Right forelimb (tissue), 1 donor: ENCODE data around the gene HAND1.
"Not testable (repeated sequence)": the region's sequence is repeated elsewhere in the genome, so short reads cannot be mapped to it uniquely, and the experiment has no call there.

Experiments
- DNase-seq: peaks from one replicate; pipeline ENCODE4 v3.0.0-alpha.2; 2018

HAND1 gene

DNA sequence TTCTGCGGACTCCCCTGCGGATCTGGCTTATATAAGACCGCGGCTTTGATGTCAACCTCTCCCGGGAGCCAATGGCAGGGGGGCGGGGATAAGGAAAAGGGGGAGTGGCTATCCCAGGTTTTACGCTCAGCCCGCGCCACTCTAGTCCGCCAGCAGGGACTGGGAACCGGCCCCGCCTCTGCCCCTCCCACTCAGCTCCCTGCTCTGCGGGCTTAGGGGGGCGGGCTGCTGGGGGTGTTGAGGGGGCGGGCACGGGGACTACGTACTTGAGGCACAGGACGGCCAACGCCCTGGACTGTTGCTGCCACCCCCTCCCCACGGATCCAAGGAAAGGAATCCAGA, at the start of gene HAND1:
TSS of gene HAND1 (minus strand) at position 4 of the 342 bp plus-strand sequence. CDS start 219 bp downstream, outside the sequence.
- no peak for DNase-seq

DNA sequence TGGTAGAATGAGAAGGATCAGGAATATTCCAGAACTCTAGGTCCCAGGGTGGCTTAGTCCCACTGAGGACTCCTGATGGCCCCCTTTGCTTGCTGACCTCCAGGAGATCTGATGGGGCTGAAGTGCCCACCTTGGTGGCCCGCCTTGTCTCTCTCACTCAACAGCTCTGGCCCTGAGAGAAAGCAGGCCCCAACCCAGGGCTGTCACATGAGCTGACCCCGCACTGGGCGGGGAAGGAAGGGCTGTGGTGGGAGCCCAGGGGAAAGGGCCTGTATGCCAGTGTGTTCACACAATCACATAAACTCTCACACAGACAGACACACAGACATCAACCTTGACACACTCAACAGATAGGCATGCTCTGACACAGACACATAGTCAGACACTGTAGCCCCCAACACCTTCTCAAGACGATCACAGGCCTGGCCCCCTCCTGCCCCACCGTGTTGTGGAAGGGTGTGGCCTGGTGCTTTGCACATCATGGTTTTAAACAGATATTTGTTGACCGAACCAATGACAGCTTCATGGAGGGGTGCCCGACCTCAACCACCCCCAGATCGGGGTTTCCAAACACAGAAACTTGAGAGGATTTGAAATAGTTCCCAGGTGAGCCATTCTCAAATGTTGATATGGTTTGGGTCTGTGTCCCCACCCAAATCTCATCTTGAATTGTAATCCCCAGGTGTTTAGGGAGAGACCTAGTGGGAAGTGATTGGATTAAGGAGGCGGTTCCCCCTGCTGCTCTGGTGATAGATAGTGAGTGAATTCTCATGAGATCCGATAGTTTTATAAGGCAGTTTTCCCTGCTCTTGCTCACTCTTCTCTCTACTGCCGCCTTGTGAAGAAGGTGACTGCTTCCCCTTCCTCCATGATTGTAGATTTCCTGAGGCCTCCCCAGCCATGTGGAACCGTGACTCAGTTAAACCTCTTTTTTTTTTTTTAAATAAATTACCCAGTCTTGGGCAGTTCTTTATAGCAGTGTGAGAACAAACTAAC, 48.5 kb upstream of the HAND1 start:
- DNase-seq = no peak

DNA sequence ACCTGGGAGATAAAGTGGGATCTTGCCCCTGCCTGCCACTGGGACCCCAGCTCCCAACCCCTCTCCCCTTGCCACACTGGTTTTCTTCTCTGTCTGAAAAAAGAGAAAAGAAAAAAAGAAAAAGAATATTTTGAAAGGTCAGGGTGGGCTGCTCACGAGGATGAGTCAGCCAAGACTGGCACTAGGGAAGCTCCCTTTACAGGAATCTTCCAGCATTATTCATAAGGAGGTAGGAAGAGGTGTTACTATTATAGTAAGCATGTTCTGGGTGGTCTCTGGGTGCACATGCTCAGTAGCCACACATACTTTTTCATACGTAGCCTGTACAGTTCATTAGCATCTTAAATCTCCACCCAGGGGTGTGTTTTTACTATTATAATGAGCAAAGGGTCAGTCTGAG, 46.8 kb upstream of the HAND1 start:
- no peak for DNase-seq

DNA sequence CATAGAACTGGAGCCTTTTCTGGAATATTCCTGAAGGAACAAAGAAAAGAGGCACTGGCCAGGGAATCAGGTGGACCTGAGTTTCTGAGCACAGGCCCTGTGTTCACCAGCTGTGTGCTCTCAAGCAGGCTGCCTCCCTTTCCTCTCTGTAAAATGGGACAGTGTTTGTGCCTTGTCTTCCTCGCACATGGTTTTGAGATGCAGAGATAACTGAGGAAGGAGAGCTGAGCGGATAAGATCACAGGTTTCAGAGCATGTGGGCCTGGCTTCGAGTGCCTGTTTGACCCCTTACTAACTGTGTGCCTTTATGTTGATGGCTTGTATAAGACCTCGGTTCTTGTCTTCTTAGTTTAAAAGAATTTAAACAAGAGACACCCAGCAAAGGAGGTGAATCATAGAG, 46.2 kb upstream of the HAND1 start:
- no peak for DNase-seq

DNA sequence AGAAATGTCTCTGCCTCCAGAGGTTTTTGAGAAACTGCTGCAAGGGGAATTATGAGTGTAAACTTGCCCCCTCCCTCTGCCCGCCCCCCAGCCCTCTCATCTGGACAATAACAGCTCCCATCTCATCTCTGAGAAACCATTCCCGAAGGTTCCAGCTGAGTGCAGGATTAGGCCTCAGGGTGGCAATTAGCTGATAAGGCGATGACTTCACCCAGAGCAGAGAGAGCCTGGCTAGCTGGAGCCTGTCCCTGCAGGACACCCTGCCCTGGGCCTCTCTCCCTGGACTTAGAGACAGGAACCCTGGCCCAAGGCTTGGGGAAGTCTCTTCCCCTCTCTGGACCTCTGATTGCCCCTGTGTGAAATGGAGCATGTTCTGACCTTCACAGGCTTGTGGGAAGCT, 45.7 kb upstream of the HAND1 start:
- DNase-seq = no peak

DNA sequence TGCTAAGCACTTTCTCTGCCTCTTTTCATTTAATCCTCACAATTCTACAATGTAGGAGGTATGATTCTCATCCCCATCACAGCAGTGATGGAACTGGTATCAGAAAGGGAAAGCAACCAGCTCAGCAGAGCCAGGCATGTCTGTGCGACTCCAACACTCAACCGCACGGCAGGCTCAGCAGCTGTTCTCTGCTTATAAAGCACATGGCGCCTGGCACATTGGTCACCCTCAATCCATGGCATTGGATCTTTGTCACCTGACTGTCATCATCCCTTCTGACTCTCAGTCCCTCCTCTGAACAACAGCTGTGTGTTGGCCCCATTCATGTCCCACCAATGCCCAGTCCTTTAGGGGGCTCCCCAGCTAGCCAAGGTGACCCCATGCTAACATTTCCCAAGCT, 45.1 kb upstream of the HAND1 start:
- no peak for DNase-seq

DNA sequence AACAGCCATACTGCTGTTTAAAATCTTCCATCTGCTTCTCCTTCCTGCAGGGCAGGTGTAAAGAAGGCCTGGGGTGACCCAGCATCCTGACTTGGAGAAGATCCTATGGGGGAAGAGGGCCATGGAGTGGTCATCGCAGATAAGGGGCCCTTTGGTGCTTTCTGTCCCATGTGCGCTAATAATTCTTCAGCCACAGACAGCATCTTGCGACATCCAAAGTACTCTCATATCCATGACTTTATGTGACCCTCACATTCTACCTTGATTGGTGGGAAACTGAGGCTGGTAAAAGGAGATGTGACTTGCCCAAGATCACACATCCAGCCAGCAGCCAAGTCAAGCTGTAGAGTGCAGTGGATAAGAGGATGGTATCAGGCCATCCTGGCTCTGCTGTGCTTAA, 44.3 kb upstream of the HAND1 start:
- DNase-seq = no peak

DNA sequence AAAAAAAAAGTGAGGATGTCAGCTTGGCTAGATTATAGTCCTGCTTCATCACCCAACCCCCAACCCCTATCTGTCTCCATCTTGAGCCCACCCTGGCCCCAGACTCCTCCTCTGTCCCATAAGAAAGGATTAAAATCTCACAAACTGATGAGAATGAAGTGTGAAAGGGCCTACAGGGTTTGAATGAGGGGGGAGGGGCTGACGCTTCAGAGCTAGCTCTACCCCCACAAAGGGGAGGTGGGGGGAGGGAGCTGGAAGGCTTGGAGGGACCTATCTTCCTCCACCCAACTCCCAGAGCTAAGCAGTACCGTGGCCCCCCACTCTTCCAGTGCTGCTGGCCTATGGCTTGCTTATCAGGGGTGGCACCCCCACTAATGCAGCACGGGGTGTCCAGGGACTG, 43.7 kb upstream of the HAND1 start:
- no peak for DNase-seq

DNA sequence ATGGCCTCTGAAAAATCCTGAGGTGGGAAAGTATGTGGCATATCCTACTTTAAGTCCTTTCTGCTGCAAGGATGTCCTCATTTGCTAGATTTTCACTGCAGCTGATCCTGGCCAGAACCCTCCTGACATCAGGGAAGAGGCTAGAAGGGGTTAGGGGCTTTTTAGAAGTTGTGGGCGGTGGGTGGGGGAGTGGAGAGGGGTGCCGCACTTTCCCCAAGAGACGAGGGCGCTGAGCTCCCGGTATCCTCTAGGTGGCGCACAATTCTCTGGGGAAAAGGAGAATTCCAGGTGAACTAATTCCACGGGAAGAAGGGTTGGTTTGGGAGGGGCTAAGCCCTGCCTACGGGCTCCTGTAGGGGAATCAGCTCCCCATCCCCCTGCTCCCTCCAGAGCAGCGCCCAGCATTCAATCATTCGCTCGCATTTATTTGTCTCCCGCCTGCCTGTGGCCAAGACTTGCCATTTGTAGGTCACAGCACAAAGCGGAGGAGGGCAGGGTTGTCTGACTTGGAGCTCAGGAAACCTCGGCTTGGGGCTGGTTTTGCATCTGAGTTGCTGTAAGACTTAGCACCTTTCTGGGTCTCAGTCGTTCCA, 42.9 kb upstream of the HAND1 start:
- DNase-seq = no peak

DNA sequence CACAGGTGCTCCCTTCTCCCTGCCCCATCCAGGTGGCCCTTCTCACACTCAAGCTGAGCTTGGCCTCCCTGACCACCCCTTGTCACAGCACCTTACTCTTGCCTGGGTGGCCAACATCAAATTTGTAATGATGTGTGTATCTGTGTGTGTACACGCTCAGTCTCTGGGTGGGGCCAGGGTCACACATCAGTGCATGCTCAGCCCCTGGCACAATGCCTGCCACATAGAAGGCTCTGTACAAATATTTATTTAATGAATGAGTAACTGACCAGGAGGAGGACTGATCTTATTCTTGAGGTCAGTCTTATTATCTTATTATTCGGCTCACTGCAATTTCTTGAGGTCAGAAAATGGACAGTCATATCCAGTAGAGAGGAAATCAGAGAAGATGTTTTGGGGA, 41.3 kb upstream of the HAND1 start:
- no peak for DNase-seq

DNA sequence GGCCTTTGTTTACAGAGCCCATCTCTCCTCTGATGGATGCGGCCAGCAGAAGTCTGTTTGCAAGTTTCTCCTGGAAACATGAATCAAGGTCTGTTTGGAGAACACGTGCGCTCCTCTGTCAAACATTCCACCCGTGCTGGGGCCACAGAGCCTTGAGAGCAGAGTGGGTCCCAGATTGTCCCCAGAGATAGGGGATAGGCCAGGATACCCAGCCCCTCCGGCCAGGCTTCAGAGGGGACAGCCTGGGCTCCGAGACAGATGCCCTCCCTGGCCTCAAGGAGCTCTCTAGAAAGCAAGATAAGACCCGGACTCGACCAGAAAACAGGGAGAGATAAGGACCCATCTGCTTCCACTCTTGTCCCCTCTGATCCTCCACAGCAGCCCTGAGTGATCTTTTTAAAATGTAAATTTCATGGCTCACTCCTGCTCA, 40.4 kb upstream of the HAND1 start:
- DNase-seq = no peak

DNA sequence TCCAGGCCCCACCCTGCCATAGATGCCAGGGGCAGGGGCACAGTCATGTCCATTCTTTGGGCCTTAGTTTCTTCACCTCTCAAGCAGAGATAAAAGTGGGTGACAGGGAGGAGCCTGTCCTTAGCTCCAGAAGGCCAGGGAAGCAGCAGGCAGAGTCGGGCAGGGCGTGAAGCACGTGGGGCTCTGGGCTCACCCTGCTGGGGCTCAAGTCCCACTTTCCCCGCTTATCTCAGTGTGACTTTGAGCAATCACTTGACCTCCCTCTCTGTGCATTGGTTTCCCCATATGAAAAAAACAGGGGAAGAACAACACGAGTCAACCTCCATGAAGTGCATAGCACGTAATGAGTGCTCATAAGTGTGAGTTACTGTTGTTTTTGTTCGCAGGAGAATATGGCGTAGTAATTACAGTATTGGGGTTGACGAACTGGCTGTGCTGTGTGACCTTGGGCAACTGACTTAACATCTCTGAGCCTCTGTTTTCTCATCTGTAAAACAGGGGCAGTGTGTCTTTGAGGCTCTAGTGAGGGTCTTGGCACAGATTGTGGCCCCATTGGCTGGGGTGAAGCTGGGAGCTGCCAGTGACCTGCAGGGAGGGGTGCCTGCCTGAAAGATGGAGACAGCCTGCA, 39.9 kb upstream of the HAND1 start:
- DNase-seq = no peak

DNA sequence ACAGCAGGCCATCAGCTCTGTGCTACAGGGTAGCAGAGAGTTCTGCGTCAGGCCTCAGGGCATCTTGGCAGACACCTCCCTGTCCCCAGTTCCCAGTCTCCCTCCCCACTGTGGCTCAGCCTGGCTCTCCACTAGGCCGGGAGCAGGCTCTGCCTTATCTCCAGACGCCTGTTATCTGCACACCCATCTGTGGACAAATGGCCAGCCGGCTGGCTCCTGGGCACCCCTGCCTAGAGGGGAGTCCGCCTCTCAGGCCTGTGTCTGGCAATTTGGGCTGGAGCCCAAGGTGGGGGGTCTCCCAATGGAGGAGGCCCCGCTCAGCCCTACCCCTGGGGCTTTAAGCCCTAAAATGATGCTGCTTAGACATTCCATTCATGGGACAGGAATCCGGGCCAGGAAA, 39.2 kb upstream of the HAND1 start:
- no peak for DNase-seq

DNA sequence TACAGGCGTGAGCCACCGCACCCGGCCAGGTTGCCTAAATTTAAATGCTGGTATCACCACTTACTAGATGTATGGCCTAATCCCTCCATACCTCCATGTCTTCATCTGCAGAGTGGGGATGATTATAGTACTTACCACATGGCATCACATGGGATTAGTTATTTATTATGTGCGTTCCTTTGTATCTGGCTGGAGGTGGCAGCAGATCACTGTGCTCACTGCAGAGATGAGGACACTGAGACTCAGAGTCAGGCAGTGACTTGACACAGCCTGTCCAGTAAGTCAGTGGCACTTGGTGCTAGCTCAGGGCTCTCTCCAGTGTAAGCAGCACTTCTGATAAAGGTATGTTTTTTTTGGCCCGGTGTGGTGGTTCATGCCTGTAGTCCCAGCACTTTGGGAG, 38.4 kb upstream of the HAND1 start:
- DNase-seq = no peak

DNA sequence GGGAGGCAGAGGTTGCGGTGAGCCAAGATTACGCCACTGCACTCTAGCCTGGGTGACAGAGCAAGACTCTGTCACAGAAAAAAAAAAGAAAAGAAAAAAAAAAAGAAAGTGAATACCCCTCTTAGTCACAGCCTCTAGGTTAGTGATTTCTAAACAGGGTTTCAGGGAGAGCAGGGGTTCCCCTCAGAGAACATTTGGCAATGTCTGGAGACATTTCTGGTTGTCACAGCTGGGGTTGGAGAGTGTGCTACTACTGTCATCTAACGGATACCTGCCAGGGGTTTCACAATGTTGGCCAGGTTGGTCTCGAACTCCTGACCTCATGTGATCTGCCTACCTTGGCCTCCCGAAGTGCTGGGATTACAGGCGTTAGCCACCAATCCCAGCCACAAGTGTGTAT, 37.5 kb upstream of the HAND1 start:
- not testable (repeated sequence) for DNase-seq

DNA sequence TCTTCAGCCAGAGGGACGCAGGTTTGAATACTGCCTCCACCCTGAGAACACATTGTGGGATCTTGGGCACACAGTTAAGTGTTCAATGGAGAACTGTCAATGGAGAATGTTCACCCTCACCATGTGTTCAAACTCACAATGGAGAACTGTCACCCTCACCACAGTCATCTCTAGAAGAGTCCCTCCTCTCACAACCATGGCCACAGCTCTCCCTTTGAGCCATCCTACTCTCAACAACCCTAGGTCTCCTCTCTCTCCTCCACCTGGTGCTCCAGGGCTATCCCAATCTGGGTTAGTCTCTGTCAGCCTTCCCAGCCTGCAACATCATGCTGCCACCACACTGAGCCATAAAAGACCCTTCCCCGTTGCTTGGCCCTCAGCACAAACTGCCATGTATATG, 36.3 kb upstream of the HAND1 start:
- DNase-seq = no peak

DNA sequence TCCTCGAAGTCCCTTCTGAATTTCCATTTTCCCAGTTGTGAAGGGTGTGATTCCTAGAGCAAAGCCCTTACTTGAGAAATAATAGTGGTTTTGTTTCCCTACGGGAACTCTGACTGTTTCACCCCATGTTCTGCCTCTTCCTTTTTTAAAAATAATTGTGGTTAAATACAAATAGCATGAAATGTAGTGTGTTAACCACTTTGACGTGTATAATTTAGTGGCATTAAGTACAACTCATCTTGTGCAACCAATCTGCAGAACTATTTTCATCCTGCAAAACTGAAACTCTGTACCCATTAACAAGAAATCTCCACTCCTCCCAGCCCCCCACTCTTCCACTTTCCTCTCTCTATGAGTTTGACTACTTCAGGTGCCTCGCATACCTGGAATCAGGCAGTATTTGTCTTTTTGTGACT, 35.6 kb upstream of the HAND1 start:
- no peak for DNase-seq

DNA sequence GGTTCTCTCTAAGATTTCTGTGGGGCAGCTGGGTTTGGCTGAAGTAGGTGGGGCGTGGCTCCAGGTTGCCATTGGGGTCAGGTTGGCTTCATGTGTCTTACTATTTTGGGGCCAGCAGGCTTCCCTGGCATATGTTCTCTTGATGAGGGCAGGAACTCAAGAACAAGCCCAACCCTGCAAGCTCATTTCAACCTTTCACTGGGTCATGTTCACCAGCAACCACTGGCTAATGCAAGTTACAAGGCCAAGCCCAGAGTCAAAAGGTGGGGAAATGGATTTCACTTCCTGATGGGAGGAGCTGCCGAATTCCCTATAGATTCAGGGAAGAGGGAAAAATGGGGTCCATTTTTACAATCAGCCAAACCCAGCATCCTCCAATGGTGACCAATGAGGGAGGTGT, 34.0 kb upstream of the HAND1 start:
- DNase-seq = no peak

DNA sequence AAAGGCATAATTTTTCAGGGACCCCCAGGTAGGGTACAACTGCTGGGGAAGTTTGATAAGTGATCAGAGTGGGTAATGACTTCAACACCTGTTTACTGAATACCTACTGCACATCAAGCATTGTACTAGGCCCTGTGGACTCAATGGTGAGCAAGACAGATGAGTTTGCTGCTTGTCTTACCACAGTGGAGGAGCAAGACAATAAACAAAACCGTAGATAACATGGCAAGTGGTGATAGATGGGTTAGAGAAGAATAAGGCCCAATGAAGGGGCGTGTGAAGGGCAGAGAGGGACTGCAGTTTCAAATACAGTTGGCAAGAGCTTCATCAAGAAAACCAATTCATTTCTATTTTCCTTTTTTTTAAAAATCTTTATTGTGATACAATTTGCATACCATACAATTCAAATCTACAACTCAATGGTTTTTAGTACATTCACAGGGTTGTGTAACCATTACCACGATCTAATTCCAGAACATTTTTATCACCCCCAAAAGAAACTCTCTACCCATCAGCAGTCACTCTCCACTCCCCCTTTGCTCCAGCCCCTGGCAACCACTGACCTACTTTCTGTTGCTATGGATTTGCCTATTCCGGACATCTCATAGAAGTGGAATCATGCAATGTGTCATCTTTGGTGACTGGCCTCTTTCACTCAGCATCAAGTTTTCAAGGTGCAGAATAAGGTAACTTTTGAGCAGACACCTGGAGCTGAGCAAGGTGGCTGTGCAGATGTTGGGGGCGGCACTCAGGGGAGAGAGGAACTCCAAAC, 31.9 kb upstream of the HAND1 start:
- DNase-seq = no peak

DNA sequence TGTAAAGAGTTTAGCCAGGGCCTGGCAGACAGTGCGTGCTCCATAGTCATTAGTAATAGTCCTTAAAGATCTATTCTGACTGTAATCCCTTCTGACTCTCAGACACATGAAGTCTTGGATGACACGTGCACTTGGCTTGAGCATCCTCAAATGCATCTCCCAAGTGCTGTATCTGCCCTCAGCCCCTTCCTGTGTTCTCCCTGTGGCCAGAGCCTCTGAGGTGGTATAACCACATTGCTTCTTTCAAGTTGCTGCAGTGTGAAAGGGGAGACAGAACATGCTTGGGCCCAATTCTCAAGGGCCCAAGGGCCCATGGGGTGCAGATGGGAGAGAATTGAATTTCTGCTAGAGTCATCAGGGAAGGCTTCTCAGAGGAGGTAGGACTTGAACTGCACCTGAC, 30.1 kb upstream of the HAND1 start:
- DNase-seq = no peak

DNA sequence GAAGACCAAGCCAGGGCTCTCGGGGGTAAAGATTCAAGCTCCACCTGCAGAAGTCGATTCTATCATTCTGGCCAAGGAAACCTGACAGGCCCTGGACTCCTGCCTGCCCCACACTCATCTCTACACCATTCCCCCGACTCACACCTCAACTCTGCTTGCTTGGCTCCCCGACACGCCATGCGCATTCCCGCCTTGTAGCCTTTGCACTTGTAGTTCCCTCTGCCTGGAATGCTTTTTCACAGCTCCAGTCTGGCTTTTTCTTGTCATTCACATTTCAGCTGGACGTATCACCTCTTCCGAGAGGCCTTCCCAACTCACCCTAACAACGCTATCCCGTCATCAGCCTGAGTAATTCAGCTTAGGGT, 28.7 kb upstream of the HAND1 start:
- no peak for DNase-seq

DNA sequence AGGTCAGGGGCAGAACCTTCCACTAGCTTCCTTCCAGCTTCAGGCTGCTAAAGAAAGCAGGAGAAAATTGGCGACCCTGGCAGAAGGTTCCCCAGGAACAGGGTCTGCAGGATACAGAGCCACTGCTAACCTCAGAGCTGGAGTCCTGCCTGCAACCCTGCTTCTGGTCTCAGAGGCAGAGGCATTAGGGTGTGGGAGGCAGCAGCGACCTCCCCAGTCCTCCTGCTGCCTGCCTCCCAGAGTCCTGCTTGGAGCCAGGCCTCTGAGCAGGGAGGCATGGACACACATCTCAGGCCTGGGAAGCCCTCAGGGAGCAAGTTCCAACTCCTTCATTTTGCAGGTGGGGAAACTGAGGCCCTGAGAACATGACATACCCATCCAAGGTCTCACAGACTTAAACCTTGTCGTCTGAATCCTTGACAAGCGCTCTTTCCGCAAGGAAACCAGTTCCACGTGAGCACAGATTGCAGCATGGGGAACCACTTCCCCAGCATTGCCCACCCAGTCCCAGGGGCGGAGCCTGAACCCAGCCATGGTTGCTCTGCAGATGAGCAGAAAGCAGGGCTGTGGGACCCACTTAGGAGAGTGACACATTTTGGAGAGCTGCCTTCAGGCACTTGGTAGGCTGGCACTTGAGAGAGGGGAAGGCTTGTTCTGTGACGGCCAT, 28.2 kb upstream of the HAND1 start:
- DNase-seq = no peak

DNA sequence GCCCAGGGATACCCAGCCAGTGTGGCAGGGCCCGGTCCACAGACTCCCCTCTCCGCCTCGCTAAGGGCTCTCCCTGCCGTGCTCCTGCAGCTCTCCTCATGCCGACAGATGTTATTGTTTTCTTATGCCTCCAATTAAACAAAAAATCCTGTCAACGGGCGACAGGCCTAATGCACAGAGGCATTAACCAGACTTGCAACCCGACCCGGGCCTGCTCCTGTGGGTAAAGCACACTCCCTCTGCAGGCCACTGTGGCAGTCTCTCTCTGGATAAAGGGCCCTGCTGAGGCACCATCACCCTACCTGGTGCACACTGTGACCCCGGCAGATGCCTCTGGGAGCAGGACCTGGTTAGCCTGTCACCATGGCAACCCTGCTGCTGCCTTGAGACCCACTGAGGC, 27.5 kb upstream of the HAND1 start:
- DNase-seq = no peak
